HL-60/S4 treated with phorbol 12-myristate 13-acetate at 8.2 ng/mL for 4 days and 3 days (cell line): ENCODE data around the gene VWA3B.

Source experiments
- in situ Hi-C: fragments of 300-500 bp; cut with MboI; formaldehyde crosslinking; loops from 2 replicates; pipeline ENCODE4 v1.15.0; 2022; ENCODE audit warnings: low sequenced_read_pairs

VWA3B gene

GRCh38 chr2:98165516-98166071 is 78.6 kb downstream of the VWA3B start:
- in situ Hi-C loops = no loop called here

DNA sequence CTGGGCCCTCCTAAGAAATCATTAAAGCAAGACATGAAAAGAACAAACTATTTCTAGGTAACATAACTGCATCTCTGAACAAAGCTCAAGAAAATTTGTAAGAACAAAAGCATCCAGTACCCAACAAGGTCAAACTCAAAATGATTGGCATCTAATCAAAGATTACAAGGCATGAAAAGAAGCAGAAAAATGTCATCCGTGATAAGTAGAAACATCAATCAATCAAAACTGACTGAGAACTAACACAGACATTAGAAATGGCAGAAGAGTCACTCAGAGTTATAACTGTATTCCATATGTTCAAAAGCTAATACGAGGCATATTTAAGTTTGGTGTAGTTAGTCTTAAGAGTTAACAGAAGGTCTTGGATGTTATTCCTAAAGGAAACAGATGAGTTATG is 80.9 kb downstream of the VWA3B start:
- in situ Hi-C loops = no loop called here

DNA sequence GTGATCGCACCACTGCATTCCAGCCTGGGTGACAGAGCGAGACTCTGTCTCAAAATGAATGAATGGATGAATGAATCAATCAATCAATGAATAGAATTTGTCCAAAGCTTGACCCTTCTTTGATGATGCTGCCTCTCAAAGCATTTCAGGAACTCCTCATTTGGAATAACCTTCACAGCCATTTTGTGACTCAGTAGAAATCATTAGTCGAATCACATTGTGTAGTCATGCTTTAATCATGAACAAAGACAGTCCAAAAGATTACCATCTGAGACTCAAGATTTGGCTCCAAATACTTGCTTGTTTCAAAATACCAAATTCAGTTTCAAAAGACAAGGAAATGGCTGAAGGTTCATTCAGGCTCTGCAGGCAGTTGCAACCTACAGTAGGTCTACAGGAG is 83.1 kb downstream of the VWA3B start:
- in situ Hi-C loops = no loop called here

GRCh38 chr2:98172150-98172765 is 85.3 kb downstream of the VWA3B start:
- in situ Hi-C loops = no loop called here

DNA sequence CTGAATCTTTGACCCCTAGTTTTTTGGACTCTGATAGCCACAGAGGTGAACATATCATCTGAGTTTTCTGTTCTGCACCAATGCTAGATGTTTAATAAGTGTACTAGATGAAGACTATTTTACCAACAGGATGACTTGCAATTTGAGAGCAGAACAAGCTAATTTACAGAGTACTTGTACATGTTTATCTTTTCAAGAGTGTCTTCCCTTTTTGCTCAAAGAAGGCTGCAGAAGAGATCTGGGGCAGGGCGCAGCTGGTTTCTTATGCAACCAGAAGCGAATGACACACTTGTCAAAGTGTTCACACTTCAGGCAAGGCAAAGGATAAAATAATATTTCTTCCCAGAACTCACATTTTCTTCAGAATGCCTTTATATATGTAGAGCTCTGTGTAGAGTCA is 86.0 kb downstream of the VWA3B start:
- in situ Hi-C loops = no loop called here

DNA sequence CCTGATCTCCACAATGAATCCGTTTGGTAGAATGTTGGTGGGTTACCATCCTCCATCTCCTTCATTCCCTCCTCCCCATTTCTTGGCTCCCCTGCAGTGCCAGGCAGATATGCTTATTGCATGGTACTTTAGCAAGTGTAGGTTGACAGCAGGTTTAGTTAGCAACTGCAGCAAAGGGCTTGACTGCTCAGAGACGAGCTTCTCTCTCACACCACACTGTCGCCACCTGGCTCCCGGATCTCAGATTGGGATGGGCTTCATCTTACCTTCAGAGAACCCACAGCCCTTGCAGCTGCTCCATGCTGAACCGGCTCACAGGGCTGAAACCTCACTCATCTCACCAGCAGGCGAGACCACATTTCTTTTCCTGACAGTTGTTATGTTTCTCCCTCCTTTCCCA is 88.8 kb downstream of the VWA3B start:
- in situ Hi-C loops = no loop called here

- in situ Hi-C loops = no loop called here
Observed at GRCh38 chr2:98177286-98177685, 90.3 kb downstream of the VWA3B start.

DNA sequence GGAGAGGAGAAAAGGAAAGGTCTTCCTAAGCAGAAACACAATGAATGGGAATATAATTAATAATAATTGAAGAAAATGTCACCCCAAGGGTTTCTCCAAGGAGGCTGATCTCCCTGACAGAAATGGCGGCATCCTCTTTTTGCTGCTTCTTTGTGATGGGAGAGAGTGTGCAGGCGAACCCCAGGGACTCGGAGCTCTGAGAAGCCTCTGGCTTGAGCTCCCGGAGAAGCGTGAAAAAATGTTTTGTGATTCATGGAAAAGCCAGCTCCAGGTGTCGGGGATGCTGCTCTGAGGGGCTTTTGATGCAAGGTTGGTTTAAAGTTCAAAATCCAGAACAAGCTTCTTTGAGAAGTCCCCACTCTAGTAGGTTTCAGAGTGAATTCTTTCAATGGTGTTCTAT is 91.0 kb downstream of the VWA3B start:
- in situ Hi-C loops = no loop called here

DNA sequence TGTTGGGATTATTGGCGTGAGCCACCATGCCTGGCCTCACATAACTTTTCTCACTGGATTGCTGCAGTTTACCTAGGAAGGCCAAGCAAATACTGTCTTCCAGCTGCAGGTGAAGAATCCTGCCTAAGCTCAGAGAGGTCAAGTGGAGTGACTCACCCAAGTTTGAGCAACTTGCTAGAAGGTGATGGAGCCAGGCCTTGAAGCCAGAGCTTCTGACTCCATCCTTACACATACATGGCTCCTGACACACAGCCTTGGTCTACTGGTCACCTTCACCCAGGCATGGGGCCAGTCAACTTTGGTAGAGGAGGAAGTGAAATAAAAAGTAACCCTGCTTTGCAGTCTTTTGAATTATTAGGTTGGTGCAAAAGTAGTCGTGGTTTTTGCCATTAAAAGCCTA is 93.5 kb downstream of the VWA3B start:
- in situ Hi-C loops = no loop called here

DNA sequence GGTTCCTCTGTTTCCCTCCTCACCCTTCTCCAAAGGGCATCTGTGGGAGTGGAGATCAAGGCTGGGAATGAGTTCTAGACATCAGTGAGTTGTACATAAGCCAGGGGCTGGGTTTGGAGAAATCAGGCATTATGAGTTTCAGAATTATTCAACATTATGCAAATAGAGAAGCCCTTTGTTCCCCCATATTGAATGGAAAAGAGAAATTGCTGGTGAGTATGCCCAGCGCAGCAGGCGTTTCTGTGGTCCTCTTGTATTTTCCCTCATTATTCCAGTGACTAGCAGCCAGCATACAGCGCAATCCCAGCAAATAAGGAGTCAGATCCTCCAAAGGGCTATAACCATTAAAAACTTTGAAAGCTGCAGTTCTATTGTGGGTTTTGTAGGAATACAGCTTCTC is 94.4 kb downstream of the VWA3B start:
- in situ Hi-C loops = no loop called here

DNA sequence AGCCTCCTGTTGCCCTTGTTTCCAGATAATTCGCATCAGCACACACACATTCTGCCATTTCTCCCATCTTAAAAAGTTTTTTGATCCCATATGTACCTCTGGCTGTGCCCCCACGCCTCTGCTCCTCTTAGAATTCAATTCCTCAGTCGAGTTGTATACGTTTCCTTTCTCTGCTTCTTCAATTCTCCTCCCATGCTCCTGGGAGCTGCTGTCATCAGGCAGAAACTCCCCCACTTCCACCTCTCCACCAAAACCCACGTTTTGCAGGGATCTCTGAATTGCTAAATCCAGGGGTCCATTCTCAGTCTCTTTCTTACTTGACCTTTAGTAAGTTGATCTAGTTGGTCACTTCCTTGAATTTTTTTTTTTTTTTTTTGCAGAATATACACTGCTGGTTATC is 98.8 kb downstream of the VWA3B start:
- in situ Hi-C loops = no loop called here

- in situ Hi-C loops = no loop called here
Observed at GRCh38 chr2:98187194-98187593, 100.2 kb downstream of the VWA3B start.

DNA sequence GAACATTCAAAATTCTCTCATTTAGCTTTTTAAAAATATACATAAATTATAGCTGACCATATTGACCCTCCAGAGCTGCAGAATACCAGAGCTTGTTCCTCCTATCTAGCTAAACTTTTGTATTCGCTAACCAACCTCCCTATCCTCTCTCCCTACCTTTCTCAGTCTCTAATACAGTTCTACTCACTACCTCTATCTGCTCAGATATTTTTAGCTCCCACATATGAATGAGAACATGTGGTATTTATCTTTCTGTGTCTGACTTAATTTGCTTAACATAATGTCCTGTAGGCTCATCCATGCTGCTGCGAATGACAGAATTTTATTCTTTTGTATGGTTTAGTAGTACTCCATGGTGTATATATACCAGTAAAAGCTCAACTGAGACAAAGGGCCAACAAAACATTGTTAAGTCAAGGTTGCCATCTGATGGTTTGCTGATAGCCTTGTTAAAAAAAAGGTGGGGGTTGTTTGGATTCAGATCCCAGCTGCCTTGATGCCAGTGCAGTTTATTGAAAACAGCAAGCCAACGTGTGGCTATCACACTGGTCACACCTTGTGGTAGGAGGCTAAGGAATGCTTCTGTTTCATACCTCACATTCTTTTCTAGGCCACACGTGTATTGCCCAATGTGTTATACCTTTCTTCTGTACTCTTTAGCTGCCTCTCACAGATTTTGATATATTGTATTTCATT is 101.5 kb downstream of the VWA3B start:
- in situ Hi-C loops = no loop called here

GRCh38 chr2:98191883-98192282 is 104.9 kb downstream of the VWA3B start:
- in situ Hi-C loops = no loop called here

DNA sequence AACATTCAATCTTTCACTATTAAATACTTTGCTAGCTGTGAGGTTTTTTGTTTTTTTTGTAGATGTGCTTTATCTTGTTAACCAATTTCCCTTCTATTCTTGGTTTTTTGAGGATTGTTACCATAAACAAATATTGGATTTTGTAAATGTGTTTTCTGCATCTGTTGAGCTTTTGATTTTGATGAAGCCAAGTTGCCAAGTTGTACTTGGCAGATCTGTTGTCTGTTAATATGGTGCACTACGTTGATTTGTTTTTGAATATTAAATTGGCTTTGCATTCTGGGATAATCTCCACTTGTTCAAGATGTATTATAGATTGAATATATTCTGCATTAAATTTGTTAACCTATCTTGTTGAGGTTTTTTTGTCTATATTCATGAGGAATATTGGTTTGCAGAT is 114.6 kb downstream of the VWA3B start:
- in situ Hi-C loops = no loop called here

- in situ Hi-C loops = no loop called here
Observed at GRCh38 chr2:98205889-98206288, 118.9 kb downstream of the VWA3B start.

DNA sequence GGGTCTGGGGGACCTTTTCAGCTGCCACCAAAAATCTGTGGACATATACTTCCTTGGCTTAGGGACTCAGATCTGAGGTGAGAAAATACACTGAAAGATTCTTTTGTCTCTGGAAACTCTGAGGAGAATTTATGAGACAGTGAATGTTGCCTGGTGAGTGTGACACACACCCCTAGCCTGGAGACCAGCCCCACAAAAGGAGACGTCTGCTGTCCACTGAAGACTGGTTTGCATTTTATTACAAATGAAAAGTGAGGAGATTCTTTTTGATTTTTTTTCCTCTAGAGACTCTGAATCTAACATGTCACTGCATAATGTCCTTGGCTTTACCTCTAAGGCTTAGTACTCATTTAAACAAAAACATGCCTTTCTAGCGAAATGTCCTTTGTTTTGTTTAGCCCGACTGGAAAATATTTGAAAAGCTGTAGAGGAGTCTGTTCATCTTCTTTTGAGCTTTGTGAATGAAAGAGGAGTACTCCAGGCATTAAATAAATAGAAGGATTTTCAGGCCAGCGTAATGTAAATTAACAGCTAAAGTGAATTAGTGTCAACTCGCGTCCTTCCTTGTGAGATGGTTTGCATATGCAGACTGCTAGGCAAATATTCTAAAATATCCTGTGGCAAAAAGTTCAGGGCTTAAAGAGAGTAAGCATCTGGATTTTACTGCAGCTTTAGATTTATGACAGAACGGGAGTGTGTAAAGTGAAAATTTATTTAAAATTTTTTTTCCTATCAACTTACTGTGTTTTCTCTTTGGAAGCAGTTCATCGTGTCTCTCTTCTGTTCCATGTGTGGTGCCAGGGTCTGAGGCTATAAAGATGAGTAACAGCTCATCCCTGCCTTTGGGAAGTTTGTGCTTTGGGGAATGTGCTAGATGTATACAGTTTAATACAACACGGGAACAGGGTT is 125.4 kb downstream of the VWA3B start:
- in situ Hi-C loops = no loop called here

DNA sequence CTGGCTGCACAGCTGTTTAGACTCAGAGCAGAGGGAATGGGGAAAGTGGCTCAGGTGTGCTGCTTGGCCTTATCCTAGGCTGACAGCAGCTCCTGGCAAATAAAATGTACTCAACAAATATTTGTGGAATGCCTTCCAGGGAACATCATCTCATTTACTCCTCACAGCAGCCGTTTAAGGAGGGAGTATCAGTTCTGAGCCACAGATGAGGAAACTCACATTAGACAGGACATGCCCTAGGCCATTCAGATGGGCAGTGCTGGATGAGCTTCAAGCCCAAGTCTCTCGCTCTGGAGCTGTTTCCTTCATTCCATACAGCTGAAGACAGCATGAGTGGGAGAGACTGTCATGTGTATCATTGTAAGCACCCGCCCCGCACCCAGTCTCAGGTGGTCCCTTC is 129.6 kb downstream of the VWA3B start:
- in situ Hi-C loops = no loop called here

DNA sequence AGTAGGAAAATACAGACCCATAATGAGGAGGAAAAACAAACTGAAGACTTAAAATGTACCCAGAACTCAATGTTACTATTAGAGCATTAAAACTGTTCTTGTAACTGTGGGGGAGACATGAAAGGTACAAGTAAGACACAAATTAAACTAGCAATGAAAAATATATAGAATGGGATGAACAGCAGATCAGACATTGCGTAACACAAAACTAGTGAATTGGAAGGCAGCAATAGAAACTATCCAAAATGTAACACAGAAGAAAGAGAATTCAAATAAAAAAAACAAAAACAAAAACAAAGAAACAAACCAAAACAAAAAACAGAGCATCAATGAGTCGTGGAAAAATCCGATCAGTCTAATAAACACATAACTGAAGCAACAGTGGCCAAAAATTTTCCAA is 132.2 kb downstream of the VWA3B start:
- in situ Hi-C loops = no loop called here

- in situ Hi-C loops = no loop called here
Observed at GRCh38 chr2:98233941-98234340, 147.0 kb downstream of the VWA3B start.

- in situ Hi-C loops = no loop called here
Observed at GRCh38 chr2:98234776-98235175, 147.8 kb downstream of the VWA3B start.

DNA sequence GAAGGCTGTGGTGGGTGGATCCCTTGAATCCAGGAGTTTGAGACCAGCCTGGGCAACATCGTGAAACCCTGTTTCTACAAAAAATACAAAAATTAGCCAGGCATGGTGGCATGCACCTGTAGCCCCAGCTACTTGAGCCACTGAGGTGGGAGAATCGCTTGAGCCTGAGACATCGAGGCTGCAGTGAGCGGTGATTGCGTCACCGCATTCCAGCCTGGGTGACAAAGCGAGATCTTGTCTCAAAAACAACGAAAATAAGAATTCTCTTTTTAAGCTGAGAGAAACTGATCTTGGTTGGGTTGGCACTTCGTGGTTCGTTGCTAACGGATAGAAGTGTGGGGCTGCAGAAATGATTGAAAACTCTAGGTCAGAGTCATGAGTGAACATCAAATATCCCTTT is 150.0 kb downstream of the VWA3B start:
- in situ Hi-C loops = no loop called here
